Subcutaneous adipose tissue (tissue), 4 donors: ENCODE data around the gene CMTM5. TPM values are rescaled to one million over a fixed set of nuclear protein-coding genes. Genes with fewer than 3 reads are reported as not detected.

Experiments
- total RNA-seq, 4 donors: library from RNA; depleted of rRNA; stranded (reverse); fragments of >200 nt; gene quantifications; one replicate each; pipeline ENCODE4 v1.1.0, GENCODE V29; 2016
- TF ChIP-seq, protein P1 (sequence below): fragments of 450-650 bp; IDR thresholded peaks from one replicate; pipeline ENCODE4 v1.5.1; 2016; ENCODE audit warnings: low read depth, mild to moderate bottlenecking, control low read depth, antibody characterized with exemption, moderate library complexity

The CMTM5 gene
- total RNA-seq, 4 donors from 2014 or later: not detected

DNA sequence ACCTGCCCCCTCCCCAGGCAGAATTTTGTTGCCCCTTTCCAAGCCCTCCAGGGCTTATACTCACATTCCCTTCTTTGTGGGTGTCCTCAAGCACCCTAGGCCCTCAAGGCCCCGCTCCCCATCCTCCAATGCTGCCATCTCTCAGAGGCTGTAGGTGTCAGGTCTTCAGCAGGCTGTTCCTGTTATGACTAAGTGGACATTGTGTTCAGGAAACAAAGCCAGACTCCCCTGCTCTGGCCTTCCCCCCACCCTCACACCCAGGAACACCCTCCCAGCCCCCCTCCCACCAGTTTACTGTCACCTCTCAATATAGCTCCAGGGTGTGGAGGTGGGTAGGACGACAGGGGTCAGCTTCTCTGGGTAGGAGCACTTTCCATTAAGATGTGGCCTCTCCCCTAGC lies 32.6 kb downstream of the CMTM5 start:
- TF ChIP-seq, protein P1, sequence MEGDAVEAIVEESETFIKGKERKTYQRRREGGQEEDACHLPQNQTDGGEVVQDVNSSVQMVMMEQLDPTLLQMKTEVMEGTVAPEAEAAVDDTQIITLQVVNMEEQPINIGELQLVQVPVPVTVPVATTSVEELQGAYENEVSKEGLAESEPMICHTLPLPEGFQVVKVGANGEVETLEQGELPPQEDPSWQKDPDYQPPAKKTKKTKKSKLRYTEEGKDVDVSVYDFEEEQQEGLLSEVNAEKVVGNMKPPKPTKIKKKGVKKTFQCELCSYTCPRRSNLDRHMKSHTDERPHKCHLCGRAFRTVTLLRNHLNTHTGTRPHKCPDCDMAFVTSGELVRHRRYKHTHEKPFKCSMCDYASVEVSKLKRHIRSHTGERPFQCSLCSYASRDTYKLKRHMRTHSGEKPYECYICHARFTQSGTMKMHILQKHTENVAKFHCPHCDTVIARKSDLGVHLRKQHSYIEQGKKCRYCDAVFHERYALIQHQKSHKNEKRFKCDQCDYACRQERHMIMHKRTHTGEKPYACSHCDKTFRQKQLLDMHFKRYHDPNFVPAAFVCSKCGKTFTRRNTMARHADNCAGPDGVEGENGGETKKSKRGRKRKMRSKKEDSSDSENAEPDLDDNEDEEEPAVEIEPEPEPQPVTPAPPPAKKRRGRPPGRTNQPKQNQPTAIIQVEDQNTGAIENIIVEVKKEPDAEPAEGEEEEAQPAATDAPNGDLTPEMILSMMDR: no peak

DNA sequence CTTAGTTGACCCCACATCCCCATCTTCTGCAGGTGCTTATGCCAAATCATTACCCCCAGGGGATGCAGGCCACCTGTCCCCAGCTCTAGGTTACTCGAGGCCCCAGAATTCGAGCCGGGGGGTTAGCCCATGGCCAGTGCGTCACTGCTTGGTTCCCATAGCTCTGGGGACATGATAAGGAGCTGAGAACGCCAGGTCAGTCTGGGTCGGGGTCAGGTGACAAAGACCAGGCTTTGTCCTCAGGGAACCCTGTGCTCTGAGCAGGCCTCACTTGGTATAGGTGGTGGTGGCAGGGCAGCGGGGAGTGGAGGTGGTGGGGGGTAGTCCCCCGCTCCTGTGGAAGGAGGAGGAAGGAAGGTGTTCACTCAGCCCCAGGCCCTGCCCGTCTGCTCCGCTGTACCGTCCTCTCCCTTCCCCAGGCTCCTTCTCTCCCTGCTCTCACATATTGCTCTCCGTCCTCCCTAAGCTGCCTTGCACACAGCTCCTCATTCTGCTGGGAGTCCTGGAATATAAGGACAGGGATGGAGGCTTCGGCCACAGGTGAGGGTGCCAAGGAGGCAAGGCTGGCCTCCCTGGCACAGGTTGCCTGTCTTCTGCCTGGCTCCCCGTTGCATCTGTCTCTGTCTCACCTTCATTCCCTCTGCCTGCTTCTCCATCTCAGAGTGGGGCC lies 33.3 kb downstream of the CMTM5 start:
- TF ChIP-seq, protein P1: no peak

DNA sequence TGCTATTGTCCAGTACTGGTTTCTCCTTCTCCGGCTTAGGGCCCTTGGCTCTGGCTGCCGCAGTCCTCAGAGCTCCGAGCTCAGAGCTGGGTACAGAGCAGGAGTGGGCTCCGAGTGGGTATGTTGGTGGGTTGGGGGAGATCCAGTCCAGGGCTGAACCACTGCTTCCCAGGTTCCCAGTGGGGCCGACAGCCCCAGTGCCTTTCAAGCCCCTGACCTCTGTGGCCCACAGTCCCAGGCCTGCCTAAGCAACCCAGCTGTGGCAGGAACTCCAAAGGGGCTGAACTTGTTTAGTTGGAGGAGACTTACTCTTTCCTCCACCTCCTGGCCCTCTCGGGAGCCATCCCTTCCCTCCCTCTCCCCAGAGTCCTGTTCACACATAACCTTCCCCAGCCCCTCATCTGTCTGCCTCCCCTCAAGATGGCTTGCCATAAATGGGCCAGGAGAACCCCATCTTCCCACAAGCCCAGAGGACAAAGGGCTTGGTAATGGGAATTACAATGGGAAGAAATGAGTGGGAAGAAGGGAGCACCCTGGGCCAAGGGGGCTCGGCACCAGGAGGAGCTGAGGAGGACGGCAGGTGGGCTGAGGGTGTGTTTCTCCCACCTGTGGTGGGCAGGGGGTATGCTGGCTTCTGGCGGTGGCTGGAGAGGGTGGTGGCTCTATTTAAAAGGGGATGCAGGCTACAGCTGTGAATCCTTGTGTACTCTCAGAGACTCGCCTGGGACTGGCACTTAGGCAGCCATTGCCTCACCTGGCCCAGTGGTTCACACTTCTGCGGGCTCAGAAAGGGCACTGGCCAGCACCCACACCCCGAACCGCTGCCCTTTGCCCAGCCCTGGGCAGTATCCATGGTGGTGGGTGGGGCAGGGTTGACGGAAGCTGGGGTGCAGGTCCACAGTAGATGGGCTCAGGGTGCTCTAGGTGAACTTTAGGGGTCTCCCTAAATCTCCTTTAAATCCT lies 35.0 kb downstream of the CMTM5 start:
- TF ChIP-seq, protein P1: no peak

DNA sequence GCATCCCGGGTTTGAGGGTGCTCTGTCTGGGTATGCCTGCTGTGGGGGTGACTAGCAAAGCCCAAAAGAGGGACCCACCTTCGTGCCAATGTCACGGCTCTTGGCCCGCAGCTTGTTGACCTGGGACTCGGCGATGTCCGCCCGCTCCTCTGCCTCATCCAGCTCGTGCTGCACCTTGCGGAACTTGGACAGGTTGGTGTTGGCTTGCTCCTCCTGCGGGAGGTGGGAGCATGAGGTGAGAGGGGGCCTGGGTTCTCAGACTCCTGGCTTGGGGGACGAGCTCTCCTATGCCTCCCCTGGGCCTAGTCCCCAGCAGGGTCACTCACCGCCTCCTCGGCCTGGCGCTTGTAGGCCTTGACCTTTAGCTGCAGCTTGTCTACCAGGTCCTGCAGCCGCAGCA lies 36.8 kb downstream of the CMTM5 start:
- TF ChIP-seq, protein P1: no peak

DNA sequence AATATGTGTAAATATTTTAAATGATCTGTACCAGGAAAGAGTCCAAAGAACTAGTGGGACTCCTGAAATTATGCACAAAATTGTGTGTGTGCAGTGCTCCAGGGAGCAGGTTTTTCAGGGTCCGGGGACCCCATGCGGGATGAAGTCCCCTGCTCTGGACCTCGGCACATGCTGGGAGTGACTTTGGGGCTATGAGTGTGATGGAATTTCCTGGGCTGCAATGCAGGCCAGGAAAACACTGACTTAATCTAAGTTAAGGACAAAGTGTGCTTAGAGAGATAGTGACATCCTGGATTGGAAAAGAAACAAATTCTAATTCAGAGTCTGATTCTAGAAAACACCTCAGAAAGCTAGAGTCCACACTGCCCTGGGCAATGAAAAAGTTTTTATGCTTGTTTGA lies 37.4 kb downstream of the CMTM5 start:
- TF ChIP-seq, protein P1: no peak

DNA sequence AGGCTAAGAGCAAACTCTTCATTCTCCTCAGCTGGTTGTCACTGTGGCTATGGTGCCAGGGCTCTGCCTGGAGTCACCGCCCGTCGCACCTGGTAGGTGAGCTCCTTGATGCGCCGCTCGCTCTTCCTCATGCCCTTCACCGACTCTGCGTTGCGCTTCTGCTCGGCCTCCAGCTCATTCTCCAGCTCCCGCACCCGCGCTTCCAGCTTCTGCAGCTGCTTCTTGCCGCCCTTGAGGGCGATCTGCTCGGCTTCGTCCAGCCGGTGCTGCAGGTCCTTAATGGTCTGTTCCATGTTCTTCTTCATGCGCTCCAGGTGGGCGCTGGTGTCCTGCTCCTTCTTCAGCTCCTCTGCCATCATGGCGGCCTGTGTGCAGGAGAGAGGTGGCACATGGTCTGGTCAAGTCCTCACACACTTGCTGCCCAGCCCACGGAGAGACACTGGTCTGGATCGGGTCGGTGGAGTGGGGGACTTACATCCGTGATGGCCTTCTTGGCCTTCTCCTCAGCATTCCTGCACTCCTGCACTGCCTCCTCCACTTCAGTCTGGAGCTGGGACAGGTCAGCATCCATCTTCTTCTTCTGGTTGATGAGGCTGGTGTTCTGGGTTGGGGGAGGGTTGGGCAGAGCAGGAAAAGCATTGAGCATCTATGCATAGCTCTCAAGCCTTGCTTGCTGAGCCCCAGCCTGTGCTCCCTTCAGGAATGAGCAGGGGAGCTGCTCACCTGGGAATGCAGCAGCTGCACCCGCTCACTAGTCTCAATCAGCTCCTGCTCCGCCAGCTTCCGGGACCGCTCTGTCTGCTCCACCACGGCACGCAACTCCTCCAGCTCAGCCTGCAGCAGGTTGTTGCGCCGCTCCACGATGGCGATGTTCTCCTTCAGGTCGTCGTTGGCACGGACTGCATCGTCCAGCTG lies 38.3 kb downstream of the CMTM5 start:
- TF ChIP-seq, protein P1: no peak
